Pancreas (tissue), 10 donors: ENCODE data around the gene DNER. TPM values are rescaled to one million over a fixed set of nuclear protein-coding genes. Genes with fewer than 3 reads are reported as not detected.

ENCODE experiments used
- ATAC-seq, 4 donors: fragments of 200-7000 bp; cut with Tn5 transposase; one replicate each; pipeline versions ENCODE4 v1.8.0 to v1.9.1; 2020; ENCODE audit warnings: mild to moderate bottlenecking in 4 of 4, moderate library complexity in 4 of 4
- DNase-seq, 6 donors: peaks; one replicate each; pipeline ENCODE4 v3.0.0-alpha.2; 2020
- FAIRE-seq: peaks from 2 replicates; lab custom pipeline; 2012; peaks lifted over from hg19 to GRCh38; lab: Jason Lieb, UNC
- H3K27ac ChIP-seq, 4 donors: fragments of 200-600 bp; sonication (generic); 1 replicate in 3 of 4; 2 replicates in 1 of 4; pipeline versions ENCODE4 v1.5.0 to v1.8.0; 2020
- H3K27me3 ChIP-seq, 4 donors: fragments of 200-600 bp; one replicate each; pipeline ENCODE4 v1.8.0; 2021
- H3K36me3 ChIP-seq, 3 donors: fragments of 200-600 bp; sonication (generic) in 1 of 3; one replicate each; pipeline versions ENCODE4 v1.5.0 to v1.8.0; 2020 to 2021
- H3K4me1 ChIP-seq, 3 donors: fragments of 200-600 bp; one replicate each; pipeline ENCODE4 v1.8.0; 2021
- H3K4me3 ChIP-seq, 4 donors: fragments of 200-600 bp; sonication (generic) in 2 of 4; one replicate each; pipeline versions ENCODE4 v1.5.0 to v1.8.0; 2020 to 2021
- H3K9me3 ChIP-seq, 4 donors: fragments of 200-600 bp; one replicate each; pipeline ENCODE4 v1.8.0; 2021
- WGBS, 2 donors: extraction: QIAGEN DNeasy Blood & Tissue Kit; methylation state at CpG; one replicate each; pipeline ENCODE4 v1.1.7; 2013; 5-methylcytosine and 5-hydroxymethylcytosine counted together
- intact Hi-C, 3 donors: fragments of 100-400 bp; cut with DNase I; formaldehyde crosslinking; loops; one replicate each; pipeline versions ENCODE4 v1.11.1 to v1.14.2; 2022
- polyA plus RNA-seq, 2 donors: library from polyadenylated mRNA; stranded (reverse); fragments of 200-250 nt; gene quantifications; one replicate each; pipeline ENCODE4 v1.2.3, GENCODE V29; 2013
- total RNA-seq, 6 donors: library from RNA; stranded (reverse); fragmentation: NEBNext Ultra II Directional in 4 of 6; extraction: Animal tissue kit (Norgen Biotek cat#: 25700) in 4 of 6; gene quantifications; one replicate each; pipeline versions ENCODE4 v1.2.1 to v1.2.4, GENCODE V29; 2021 to 2023
- TF ChIP-seq, protein P1 (sequence below), 4 donors: fragments of 200-600 bp; sonication (generic) in 3 of 4; IDR thresholded peaks; one replicate each; pipeline versions ENCODE4 v1.5.0 to v1.8.0; 2021; ENCODE audit warnings: antibody characterized with exemption in 4 of 4
- donor health status: healthy with polysubstance abuse.
- donor health status: DM: no; HTN: no; CAD: no; lungs with moderate emphysema.
- donor health status: DM: no; HTN: no; CAD: no.
- donor health status: control.
- donor health status: control.
- donor health status: Bipolar disorder and iron deficiency.
- donor health status: DM: yes; HTN: yes; CAD: no.
- donor health status: DM: no; HTN: no; CAD: no.
- donor health status: DM: no; HTN: no; CAD: no.
- donor health status: DM: yes; HTN: yes; CAD: no.

Gene DNER
- total and polyA plus RNA-seq, 8 donors: 0.25 to 2.3 (median 0.44) TPM

DNA sequence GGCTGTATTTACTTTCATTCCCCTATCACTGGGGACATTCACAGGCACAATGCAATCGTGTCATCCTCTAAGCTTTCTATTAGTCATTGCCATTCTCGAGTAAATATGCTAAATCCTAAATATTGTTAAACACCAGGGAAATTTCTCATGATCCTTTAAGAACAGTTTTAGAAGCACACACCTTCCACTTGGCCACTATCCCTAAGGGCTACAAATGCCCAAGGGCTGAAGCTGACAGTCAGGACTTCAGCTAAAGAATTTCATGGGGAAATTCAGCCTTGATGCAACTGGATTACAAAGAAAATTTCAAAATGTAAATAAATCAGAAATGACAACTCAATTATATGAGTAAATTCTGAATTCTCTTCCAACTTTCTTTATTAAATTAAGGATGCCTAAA is 280.2 kb downstream of the DNER start:
- TF ChIP-seq, protein P1, sequence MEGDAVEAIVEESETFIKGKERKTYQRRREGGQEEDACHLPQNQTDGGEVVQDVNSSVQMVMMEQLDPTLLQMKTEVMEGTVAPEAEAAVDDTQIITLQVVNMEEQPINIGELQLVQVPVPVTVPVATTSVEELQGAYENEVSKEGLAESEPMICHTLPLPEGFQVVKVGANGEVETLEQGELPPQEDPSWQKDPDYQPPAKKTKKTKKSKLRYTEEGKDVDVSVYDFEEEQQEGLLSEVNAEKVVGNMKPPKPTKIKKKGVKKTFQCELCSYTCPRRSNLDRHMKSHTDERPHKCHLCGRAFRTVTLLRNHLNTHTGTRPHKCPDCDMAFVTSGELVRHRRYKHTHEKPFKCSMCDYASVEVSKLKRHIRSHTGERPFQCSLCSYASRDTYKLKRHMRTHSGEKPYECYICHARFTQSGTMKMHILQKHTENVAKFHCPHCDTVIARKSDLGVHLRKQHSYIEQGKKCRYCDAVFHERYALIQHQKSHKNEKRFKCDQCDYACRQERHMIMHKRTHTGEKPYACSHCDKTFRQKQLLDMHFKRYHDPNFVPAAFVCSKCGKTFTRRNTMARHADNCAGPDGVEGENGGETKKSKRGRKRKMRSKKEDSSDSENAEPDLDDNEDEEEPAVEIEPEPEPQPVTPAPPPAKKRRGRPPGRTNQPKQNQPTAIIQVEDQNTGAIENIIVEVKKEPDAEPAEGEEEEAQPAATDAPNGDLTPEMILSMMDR (IDR thresholded peaks at IDR 0.05): no peak
- DNase-seq (no peak), FAIRE-seq (no peak), ATAC-seq (no peak)
- H3K4me3 ChIP-seq: no peak overlapping the region
- intact Hi-C loops: loop anchor here in 1 of 3 donors (10.0 kb wide), 1 partner anchor 151 kb away; no protein-coding TSS in a partner anchor
- H3K36me3 ChIP-seq: no peaks in the 10 kb centered on the region
- H3K9me3 ChIP-seq: no peaks in the 10 kb centered on the region
- no peaks in the 10 kb centered on the region for H3K4me1 ChIP-seq
- H3K27me3 ChIP-seq: no peaks in the 10 kb centered on the region
- H3K27ac ChIP-seq: no peak overlapping the region
- 22 to 24% methylated on average over 2 of the region's 2 CpGs for WGBS, 2 donors

GRCh38 chr2:229433351-229433750 is 281.0 kb downstream of the DNER start:
- Histone ChIP-seq H3K4me1 (no peaks in the 10 kb centered on the region), H3K27me3 (no peaks in the 10 kb centered on the region), H3K27ac (no peak overlapping the region), H3K36me3 (no peaks in the 10 kb centered on the region), H3K4me3 (no peak overlapping the region), H3K9me3 (no peaks in the 10 kb centered on the region)
- 55 to 64% methylated on average over 5 of the region's 5 CpGs for WGBS, 2 donors
- TF ChIP-seq, protein P1 (IDR thresholded peaks at IDR 0.05): no peak
- DNase-seq (no peak), FAIRE-seq (no peak), ATAC-seq (no peak)
- intact Hi-C loops: loop anchor here in 1 of 3 donors (10.0 kb wide), 1 partner anchor 151 kb away; no protein-coding TSS in a partner anchor

GRCh38 chr2:229431327-229431954 is 282.9 kb downstream of the DNER start:
- ATAC-seq (peak in 1 of 4 donors; percentile 30), FAIRE-seq (no peak), DNase-seq (no peak)
- H3K9me3 ChIP-seq: no peaks in the 10 kb centered on the region
- H3K4me3 ChIP-seq: no peak overlapping the region
- H3K27me3 ChIP-seq: no peaks in the 10 kb centered on the region
- no peak overlapping the region for H3K27ac ChIP-seq
- intact Hi-C loops: loop anchor here in 1 of 3 donors (10.0 kb wide), 1 partner anchor 153 kb away; no protein-coding TSS in a partner anchor
- no peaks in the 10 kb centered on the region for H3K36me3 ChIP-seq
- TF ChIP-seq, protein P1 (IDR thresholded peaks at IDR 0.05): peak in 3 of 4 donors; percentile 20 to 36 (median 24)
- H3K4me1 ChIP-seq: no peaks in the 10 kb centered on the region
- WGBS, 2 donors: 32 to 42% methylated on average over 2 of the region's 2 CpGs

DNA sequence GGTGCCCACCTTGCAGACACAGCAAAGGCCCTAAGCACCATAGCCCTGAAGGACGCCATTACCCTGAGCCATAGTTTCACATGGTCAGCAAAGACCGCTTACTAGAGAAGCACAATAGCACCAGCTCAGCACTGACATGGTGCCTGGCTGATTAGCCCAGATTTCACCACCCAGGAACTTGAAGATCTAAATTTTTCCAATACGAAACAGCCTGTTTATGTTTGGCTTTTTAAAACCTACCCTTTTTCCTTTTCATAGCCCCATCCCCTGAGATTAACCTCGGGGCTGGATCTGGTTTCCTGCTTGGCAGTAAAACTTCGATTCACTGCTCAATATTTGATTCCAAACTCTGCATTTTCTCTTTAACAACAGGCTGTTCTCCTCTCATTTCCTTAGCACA is 284.8 kb downstream of the DNER start:
- DNase-seq (no peak), FAIRE-seq (no peak), ATAC-seq (no peak)
- H3K9me3 ChIP-seq: no peaks in the 10 kb centered on the region
- H3K4me3 ChIP-seq: no peak overlapping the region
- no peaks in the 10 kb centered on the region for H3K27me3 ChIP-seq
- WGBS, 2 donors: 50 to 56% methylated on average over 5 of the region's 5 CpGs
- H3K27ac ChIP-seq: no peak overlapping the region
- no peaks in the 10 kb centered on the region for H3K36me3 ChIP-seq
- TF ChIP-seq, protein P1 (IDR thresholded peaks at IDR 0.05): no peak
- no peaks in the 10 kb centered on the region for H3K4me1 ChIP-seq
- intact Hi-C loops: no loop called here

GRCh38 chr2:229426464-229426863 is 287.9 kb downstream of the DNER start:
- FAIRE-seq (no peak), DNase-seq (no peak)
- WGBS, 2 donors: 57% methylated on average over 6 of the region's 6 CpGs

More at GRCh38 chr2:229426464-229426863, 287.9 kb downstream of the DNER start:
- intact Hi-C loops: no loop called here
- Histone ChIP-seq H3K9me3 (no peaks in the 10 kb centered on the region), H3K4me3 (no peak overlapping the region), H3K36me3 (no peaks in the 10 kb centered on the region), H3K4me1 (no peaks in the 10 kb centered on the region), H3K27ac (no peak overlapping the region), H3K27me3 (no peaks in the 10 kb centered on the region)
- no peak for ATAC-seq
- TF ChIP-seq, protein P1 (IDR thresholded peaks at IDR 0.05): no peak
